ENCODE data around the gene PIK3CA. TPM values are rescaled to one million over a fixed set of nuclear protein-coding genes. Genes with fewer than 3 reads are reported as not detected.
"Not testable (repeated sequence)": the region's sequence is repeated elsewhere in the genome, so short reads cannot be mapped to it uniquely, and the experiment has no call there.

Gene PIK3CA
- total RNA-seq, 1 donor from 2014 or later = 28.0 TPM

GRCh38 chr3:179256813-179257212 is 108.7 kb downstream of the PIK3CA start:
- Histone ChIP-seq H3K4me3 (ENCODE audit: insufficient read depth, low read depth, low read length) (no peak overlapping the region), H3K79me2 (ENCODE audit: insufficient read depth, low read length) (no peaks in the 10 kb centered on the region), H3K36me3 (ENCODE audit: insufficient read depth, low read length) (no peaks in the 10 kb centered on the region), H2AFZ (ENCODE audit: low read depth, low read length) (no peak overlapping the region), H3K4me1 (ENCODE audit: insufficient read depth, low read length) (no peaks in the 10 kb centered on the region), H3K9ac (ENCODE audit: low read length) (no peak overlapping the region), H3K9me3 (ENCODE audit: insufficient read depth, low read depth, low read length) (no peaks in the 10 kb centered on the region), H3K27ac (ENCODE audit: low read depth, low read length) (no peak overlapping the region), H4K20me1 (ENCODE audit: insufficient read depth, low read length) (no peaks in the 10 kb centered on the region), H3K4me2 (ENCODE audit: low read length) (no peak overlapping the region), H3K27me3 (ENCODE audit: insufficient read depth, low read length) (no peaks in the 10 kb centered on the region)
- TF ChIP-seq CTCF (IDR thresholded peaks at IDR 0.05; ENCODE audit: insufficient read depth, low read depth, low read length) (no peak), EZH2 (IDR thresholded peaks at IDR 0.05; ENCODE audit: insufficient read depth, low read length) (no peak)
- Mint-ChIP-seq H3K27ac (ENCODE audit: unreplicated experiment) (no peak overlapping the region), H3K9me3 (ENCODE audit: unreplicated experiment) (peaks cover 16% of the 10 kb centered on the region), H3K27me3 (ENCODE audit: low read depth, unreplicated experiment) (peaks cover 2% of the 10 kb centered on the region), H3K4me1 (ENCODE audit: low read depth, unreplicated experiment) (peaks cover 2% of the 10 kb centered on the region), H3K4me3 (ENCODE audit: unreplicated experiment) (no peak overlapping the region), H3K36me3 (ENCODE audit: low read depth, unreplicated experiment) (peaks cover 2% of the 10 kb centered on the region)
- DNase-seq (ENCODE audit: low read depth) (no peak), FAIRE-seq (no peak)

DNA sequence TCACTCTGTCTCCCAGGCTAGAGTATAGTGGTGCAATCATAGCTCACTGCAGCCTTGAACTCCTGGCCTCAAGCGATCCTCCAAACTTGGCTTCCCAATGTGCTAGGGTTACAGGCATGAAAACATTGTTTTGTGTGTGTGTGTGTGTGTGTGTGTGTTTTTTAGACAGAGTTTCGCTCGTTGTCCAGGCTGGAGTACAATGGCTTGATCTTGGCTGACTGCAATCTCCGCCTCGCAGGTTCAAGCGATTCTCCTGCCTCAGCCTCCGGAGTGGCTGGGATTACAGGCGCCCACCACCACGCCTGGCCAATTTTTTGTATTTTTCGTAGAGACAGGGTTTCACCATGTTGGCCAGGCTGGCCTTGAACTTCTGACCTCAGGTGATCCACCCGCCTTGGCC is 109.6 kb downstream of the PIK3CA start:
- H3K27ac Mint-ChIP-seq (ENCODE audit: unreplicated experiment); H2AFZ ChIP-seq (ENCODE audit: low read depth, low read length); H3K36me3 ChIP-seq (ENCODE audit: insufficient read depth, low read length); H3K9me3 ChIP-seq (ENCODE audit: insufficient read depth, low read depth, low read length); H4K20me1 ChIP-seq (ENCODE audit: insufficient read depth, low read length); H3K27me3 Mint-ChIP-seq (ENCODE audit: low read depth, unreplicated experiment); H3K4me1 ChIP-seq (ENCODE audit: insufficient read depth, low read length); H3K27ac ChIP-seq (ENCODE audit: low read depth, low read length); H3K4me1 Mint-ChIP-seq (ENCODE audit: low read depth, unreplicated experiment); H3K27me3 ChIP-seq (ENCODE audit: insufficient read depth, low read length); H3K4me3 ChIP-seq (ENCODE audit: insufficient read depth, low read depth, low read length); H3K9ac ChIP-seq (ENCODE audit: low read length); H3K79me2 ChIP-seq (ENCODE audit: insufficient read depth, low read length); DNase-seq (ENCODE audit: low read depth); H3K4me2 ChIP-seq (ENCODE audit: low read length); FAIRE-seq; H3K4me3 Mint-ChIP-seq (ENCODE audit: unreplicated experiment); H3K36me3 Mint-ChIP-seq (ENCODE audit: low read depth, unreplicated experiment): not testable (repeated sequence)
- peaks cover 16% of the 10 kb centered on the region for H3K9me3 Mint-ChIP-seq (ENCODE audit: unreplicated experiment)

DNA sequence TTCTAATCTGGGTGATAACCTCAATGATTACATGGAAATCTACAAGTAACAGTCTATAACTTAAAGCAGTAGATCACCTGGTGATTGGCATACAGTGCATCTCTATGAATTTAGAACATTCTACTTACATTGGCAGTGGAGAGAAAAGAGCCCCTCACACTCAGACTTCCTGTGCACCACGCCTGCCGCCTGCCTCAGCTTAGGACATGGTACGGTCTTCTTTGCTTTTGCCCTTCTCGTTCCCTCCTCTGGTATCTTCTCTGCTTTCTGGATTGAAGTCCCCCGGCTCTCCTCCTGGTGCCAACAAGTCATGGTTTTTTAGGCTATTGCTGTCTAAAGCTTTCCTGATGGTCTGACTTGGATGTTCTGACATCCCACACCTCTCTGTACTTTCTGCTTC is 110.7 kb downstream of the PIK3CA start:
- DNase-seq (ENCODE audit: low read depth) (no peak), FAIRE-seq (no peak)
- TF ChIP-seq EZH2 (IDR thresholded peaks at IDR 0.05; ENCODE audit: insufficient read depth, low read length) (no peak), CTCF (IDR thresholded peaks at IDR 0.05; ENCODE audit: insufficient read depth, low read depth, low read length) (no peak)
- no peaks in the 10 kb centered on the region for H3K27me3 ChIP-seq (ENCODE audit: insufficient read depth, low read length)
- no peaks in the 10 kb centered on the region for H3K36me3 ChIP-seq (ENCODE audit: insufficient read depth, low read length)
- peaks cover 16% of the 10 kb centered on the region for H3K9me3 Mint-ChIP-seq (ENCODE audit: unreplicated experiment)
- H3K27ac Mint-ChIP-seq (ENCODE audit: unreplicated experiment) = no peak overlapping the region
- no peaks in the 10 kb centered on the region for H3K4me1 ChIP-seq (ENCODE audit: insufficient read depth, low read length)
- H3K4me3 Mint-ChIP-seq (ENCODE audit: unreplicated experiment) = no peak overlapping the region
- peaks cover 2% of the 10 kb centered on the region for H3K36me3 Mint-ChIP-seq (ENCODE audit: low read depth, unreplicated experiment)
- H3K9ac ChIP-seq (ENCODE audit: low read length) = no peak overlapping the region
- H3K4me3 ChIP-seq (ENCODE audit: insufficient read depth, low read depth, low read length) = no peak overlapping the region
- H3K27ac ChIP-seq (ENCODE audit: low read depth, low read length) = no peak overlapping the region
- H3K4me2 ChIP-seq (ENCODE audit: low read length) = no peak overlapping the region
- peaks cover 2% of the 10 kb centered on the region for H3K4me1 Mint-ChIP-seq (ENCODE audit: low read depth, unreplicated experiment)
- H3K27me3 Mint-ChIP-seq (ENCODE audit: low read depth, unreplicated experiment) = peaks cover 2% of the 10 kb centered on the region
- H3K79me2 ChIP-seq (ENCODE audit: insufficient read depth, low read length) = no peaks in the 10 kb centered on the region
- H3K9me3 ChIP-seq (ENCODE audit: insufficient read depth, low read depth, low read length) = no peaks in the 10 kb centered on the region
- no peak overlapping the region for H2AFZ ChIP-seq (ENCODE audit: low read depth, low read length)
- no peaks in the 10 kb centered on the region for H4K20me1 ChIP-seq (ENCODE audit: insufficient read depth, low read length)

DNA sequence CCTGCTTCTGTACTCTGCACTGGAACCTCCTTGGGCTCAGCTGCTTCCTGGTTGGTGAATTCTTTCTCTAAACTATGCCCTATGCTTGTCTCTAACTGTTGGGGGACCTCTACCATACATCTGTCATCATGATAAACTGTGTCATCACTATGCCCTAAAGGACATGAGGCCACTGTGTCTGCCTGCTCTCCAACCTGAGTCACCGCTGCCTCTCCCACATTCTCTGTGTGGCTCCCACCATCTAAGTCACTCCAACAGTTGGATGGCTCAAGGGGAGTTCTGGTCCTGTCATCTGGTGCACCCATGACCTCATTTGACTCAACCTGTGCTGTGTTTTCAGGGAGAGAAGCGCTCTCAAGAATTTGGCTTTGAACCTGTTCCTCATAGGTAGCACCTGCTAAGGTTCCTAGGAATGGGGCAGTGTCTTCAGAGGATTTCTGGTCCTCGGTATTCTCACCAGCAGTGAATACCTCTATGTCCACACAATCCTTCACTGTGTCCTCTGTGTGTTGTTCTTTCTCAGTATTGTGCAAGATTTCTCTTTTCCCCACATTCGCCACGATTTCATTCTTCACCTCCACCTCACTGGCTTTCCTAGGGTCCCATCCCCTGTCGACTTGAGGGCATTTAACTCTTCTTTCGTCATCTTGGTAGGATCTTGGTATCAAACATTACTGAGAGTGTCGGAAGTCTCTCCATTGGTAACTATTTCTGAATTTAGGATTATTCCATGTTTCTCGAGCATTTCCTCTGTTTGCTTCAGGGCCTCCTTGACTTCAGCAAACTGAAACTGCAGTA is 112.0 kb downstream of the PIK3CA start:
- not testable (repeated sequence) for H3K9ac ChIP-seq (ENCODE audit: low read length); H3K27ac ChIP-seq (ENCODE audit: low read depth, low read length); H4K20me1 ChIP-seq (ENCODE audit: insufficient read depth, low read length); H3K4me1 ChIP-seq (ENCODE audit: insufficient read depth, low read length); H3K4me3 ChIP-seq (ENCODE audit: insufficient read depth, low read depth, low read length); H3K79me2 ChIP-seq (ENCODE audit: insufficient read depth, low read length); H3K36me3 Mint-ChIP-seq (ENCODE audit: low read depth, unreplicated experiment); H3K27ac Mint-ChIP-seq (ENCODE audit: unreplicated experiment); H3K27me3 Mint-ChIP-seq (ENCODE audit: low read depth, unreplicated experiment); H3K9me3 ChIP-seq (ENCODE audit: insufficient read depth, low read depth, low read length); DNase-seq (ENCODE audit: low read depth); H2AFZ ChIP-seq (ENCODE audit: low read depth, low read length); H3K27me3 ChIP-seq (ENCODE audit: insufficient read depth, low read length); H3K36me3 ChIP-seq (ENCODE audit: insufficient read depth, low read length); FAIRE-seq; H3K4me1 Mint-ChIP-seq (ENCODE audit: low read depth, unreplicated experiment)
- Mint-ChIP-seq H3K9me3 (ENCODE audit: unreplicated experiment) (peaks cover 16% of the 10 kb centered on the region), H3K4me3 (ENCODE audit: unreplicated experiment) (peak overlapping the region; percentile 79)
- peak overlapping the region; percentile 89 for H3K4me2 ChIP-seq (ENCODE audit: low read length)
